Endothelial cell of umbilical vein (primary cell): Measurements from ENCODE around the gene GID4.

ENCODE experiments used
- CTCF ChIP-seq, 2 donors: IDR thresholded peaks; 1 replicate in 1 of 2; 2 replicates in 1 of 2; pipeline ENCODE4 v1.5.1; 2011; ENCODE audit warnings: low read length in 2 of 2, mild to moderate bottlenecking in 2 of 2, moderate library complexity in 2 of 2, control low read depth in 1 of 2, inconsistent platforms in 1 of 2, low read depth in 1 of 2; ENCODE audit not compliant: insufficient read depth in 1 of 2; ENCODE audit errors: extremely low read depth in 1 of 2
- EZH2 ChIP-seq: IDR thresholded peaks from 2 replicates; pipeline ENCODE4 v1.6.1; 2012; ENCODE audit warnings: borderline replicate concordance, low read depth, mild to moderate bottlenecking, moderate library complexity, low read length, inconsistent platforms; ENCODE audit not compliant: severe bottlenecking
- MAX ChIP-seq: IDR thresholded peaks from 2 replicates; pipeline ENCODE4 v1.6.1; 2011; ENCODE audit not compliant: insufficient read depth, insufficient read length
- MYC ChIP-seq: IDR thresholded peaks from one replicate; pipeline ENCODE4 v1.6.1; 2011; ENCODE audit warnings: mild to moderate bottlenecking, low read depth, low read length

GRCh38 chr17:17990282-17990681 lies 48.9 kb upstream of the GID4 start:
- TF ChIP-seq CTCF (IDR thresholded peaks at IDR 0.05; ENCODE audit: extremely low read depth in 1 of 2, insufficient read depth in 1 of 2, low read depth in 1 of 2, low read length in 2 of 2) (no peak), EZH2 (no peak), MAX (no peak), MYC (no peak)
